GM12878 (cell line): ENCODE measurements around the gene AHCYL2. TPM values are rescaled to one million over a fixed set of nuclear protein-coding genes. Genes with fewer than 3 reads are reported as not detected.

ENCODE experiments used
- BCL11A ChIP-seq: IDR thresholded peaks from 2 replicates; pipeline ENCODE4 v1.6.1; 2011; ENCODE audit warnings: low read depth, low read length
- CBX3 ChIP-seq: fragments of 200-600 bp; sonication (generic); IDR thresholded peaks from 2 replicates; pipeline ENCODE4 v1.6.1; 2016; ENCODE audit warnings: low read depth, borderline replicate concordance
- CBX5 ChIP-seq: sonication (generic); IDR thresholded peaks from 2 replicates; pipeline ENCODE4 v1.6.1; 2016; ENCODE audit warnings: low read depth, moderate library complexity, mild to moderate bottlenecking, inconsistent platforms
- CHD1 ChIP-seq: IDR thresholded peaks from 2 replicates; pipeline ENCODE4 v1.6.1; 2012; ENCODE audit warnings: low read depth, low read length, improper control_type of control experiment
- CTCF ChIP-seq, 3 experiments: IDR thresholded peaks in 2 of 3; conservative IDR thresholded peaks in 1 of 3; 2 replicates each; pipeline ENCODE4 v1.5.1; 2011; ENCODE audit warnings: low read depth in 3 of 3, low read length in 3 of 3, mild to moderate bottlenecking in 3 of 3, control low read depth in 2 of 3, moderate library complexity in 2 of 3, inconsistent platforms in 1 of 3, mixed read lengths in 1 of 3; ENCODE audit not compliant: control insufficient read depth in 2 of 3, insufficient read depth in 1 of 3; ENCODE audit errors: extremely low read depth in 1 of 3
- FOXK2 ChIP-seq: fragments of 450-650 bp; IDR thresholded peaks from 2 replicates; pipeline ENCODE4 v1.6.1; 2017; ENCODE audit warnings: mild to moderate bottlenecking, moderate library complexity
- HDAC2 ChIP-seq: fragments of 200-600 bp; sonication (generic); IDR thresholded peaks from 2 replicates; pipeline ENCODE4 v1.6.1; 2017
- IRF5 ChIP-seq: fragments of 450-650 bp; IDR thresholded peaks from 2 replicates; pipeline ENCODE4 v1.6.1; 2017; ENCODE audit warnings: borderline replicate concordance
- JUND ChIP-seq: IDR thresholded peaks from 2 replicates; pipeline ENCODE4 v1.6.1; 2012; ENCODE audit warnings: low read depth, mild to moderate bottlenecking, low read length, improper control_type of control experiment, moderate library complexity
- MTA3 ChIP-seq: IDR thresholded peaks from 2 replicates; pipeline ENCODE4 v1.6.1; 2012; ENCODE audit warnings: low read length, inconsistent platforms, borderline replicate concordance
- NKRF ChIP-seq: fragments of 450-650 bp; conservative IDR thresholded peaks from 2 replicates; pipeline ENCODE4 v1.6.1; 2017; ENCODE audit warnings: mild to moderate bottlenecking, moderate library complexity
- POLR2AphosphoS5 ChIP-seq: IDR thresholded peaks from 2 replicates; pipeline ENCODE4 v1.6.1; 2011; ENCODE audit warnings: mild to moderate bottlenecking, low read length, inconsistent platforms
- SIN3A ChIP-seq: IDR thresholded peaks from 2 replicates; pipeline ENCODE4 v1.6.1; 2012; ENCODE audit warnings: low read depth, low read length, improper control_type of control experiment
- SMAD5 ChIP-seq: IDR thresholded peaks from 2 replicates; pipeline ENCODE4 v1.6.1; 2016; ENCODE audit warnings: antibody characterized with exemption, low read depth
- SMARCA5 ChIP-seq: fragments of 450-650 bp; IDR thresholded peaks from 2 replicates; pipeline ENCODE4 v1.6.1; 2017; ENCODE audit warnings: mild to moderate bottlenecking
- SREBF1 ChIP-seq: IDR thresholded peaks from 2 replicates; pipeline ENCODE4 v1.6.1; 2012; ENCODE audit warnings: mild to moderate bottlenecking, low read length
- ZBTB11 ChIP-seq: fragments of 450-650 bp; formaldehyde crosslinking; IDR thresholded peaks from 2 replicates; pipeline ENCODE4 v1.5.0; 2022; ENCODE audit warnings: mild to moderate bottlenecking, missing genetic modification characterization
- ZBTB4 ChIP-seq: fragments of 450-650 bp; formaldehyde crosslinking; IDR thresholded peaks from 2 replicates; pipeline ENCODE4 v1.4.0; 2022; ENCODE audit warnings: mild to moderate bottlenecking, moderate library complexity
- ZNF24 ChIP-seq: fragments of 450-650 bp; IDR thresholded peaks from 2 replicates; pipeline ENCODE4 v1.6.1; 2017; ENCODE audit warnings: antibody characterized with exemption, mild to moderate bottlenecking
- ZNF274 ChIP-seq: IDR thresholded peaks from one replicate; pipeline ENCODE4 v1.8.0; 2011; ENCODE audit not compliant: insufficient read length, insufficient read depth
- ZSCAN29 ChIP-seq: fragments of 450-650 bp; IDR thresholded peaks from 2 replicates; pipeline ENCODE4 v1.6.1; 2017; ENCODE audit warnings: mild to moderate bottlenecking, moderate library complexity
- polyA plus RNA-seq, 11 experiments: library from polyadenylated mRNA; depleted of rRNA in 4 of 11; unstranded in 6 of 11; stranded (reverse) in 5 of 11; fragments of >200 nt; fragmentation: Nextera tagmentation in 4 of 11; fragmentation: Illumina TruSeq in 1 of 11; extraction: Ambion mirVana in 4 of 11; extraction: Trizol in 1 of 11; gene quantifications; 1 replicate in 1 of 11; 2 replicates in 10 of 11; pipeline versions ENCODE4 v1.2.1 to v1.2.3, GENCODE V29; 2011 to 2016; ENCODE audit warnings: inconsistent platforms in 2 of 11, missing spikeins in 2 of 11, low read depth in 1 of 11
- total RNA-seq, 4 experiments: library from RNA; depleted of rRNA in 3 of 4; stranded (reverse); fragments of >200 nt in 3 of 4; fragmentation: Illumina TruSeq in 1 of 4; extraction: Trizol in 1 of 4; gene quantifications; 2 replicates each; pipeline versions ENCODE4 v1.2.1 to v1.2.3, GENCODE V29; 2013 to 2021

Gene AHCYL2
- total and polyA plus RNA-seq, 10 of the 15 experiments (the other 5 are each of a cell fraction or from before 2014, with no cell fraction given) = 1.7 to 29.1 (median 5.4) TPM

- TF ChIP-seq ZBTB4 (CRISPR knock-in tag) = no peak
- no peak for TF ChIP-seq SIN3A
- peak in 2 of 3 experiments; percentile 25 to 62; a peak in 2 of 6 replicates for TF ChIP-seq CTCF (IDR thresholded peaks at IDR 0.05 in 2 of 3, conservative IDR thresholded peaks at IDR 0.05 in 1 of 3; ENCODE audit: control insufficient read depth in 2 of 3, extremely low read depth in 1 of 3, insufficient read depth in 1 of 3, low read depth in 3 of 3, low read length in 3 of 3)
- no peak for TF ChIP-seq IRF5
- TF ChIP-seq FOXK2 = no peak
- TF ChIP-seq POLR2AphosphoS5 = no peak
- peak; percentile 88 for TF ChIP-seq ZNF24
- TF ChIP-seq SMAD5 = no peak
- 0 out of 2 replicates have a peak, but pooled peaks have one; percentile 31 for TF ChIP-seq CHD1
- TF ChIP-seq SMARCA5 = no peak
- TF ChIP-seq NKRF = no peak
- TF ChIP-seq ZBTB11 (CRISPR knock-in tag) = no peak
- no peak for TF ChIP-seq BCL11A
- no peak for TF ChIP-seq ZNF274
- TF ChIP-seq CBX5 = no peak
- TF ChIP-seq MTA3 = no peak
- TF ChIP-seq HDAC2 = no peak
- no peak for TF ChIP-seq CBX3
- no peak for TF ChIP-seq ZSCAN29
- no peak for TF ChIP-seq SREBF1
- no peak for TF ChIP-seq JUND
Measured at GRCh38 chr7:129370812-129371211, 146.0 kb downstream of the AHCYL2 start (continued).
